ENCODE results near the gene ITIH5.

Gene ITIH5

GRCh38 chr10:7579681-7580080 is 87.1 kb downstream of the ITIH5 start:
- no peak for DNase-seq

GRCh38 chr10:7577579-7577978 is 89.2 kb downstream of the ITIH5 start:
- no peak for DNase-seq

- DNase-seq = no peak
These were observed 89.6 kb downstream of the ITIH5 start for GRCh38 chr10:7577176-7577575.

- no peak for DNase-seq
These were observed 90.4 kb downstream of the ITIH5 start for GRCh38 chr10:7576340-7576739.

GRCh38 chr10:7572391-7572790 is 94.4 kb downstream of the ITIH5 start:
- no peak for DNase-seq

GRCh38 chr10:7571981-7572380 is 94.8 kb downstream of the ITIH5 start:
- DNase-seq = no peak

GRCh38 chr10:7567911-7568620 is 98.7 kb downstream of the ITIH5 start:
- no peak for DNase-seq

- DNase-seq = no peak
These were observed 99.9 kb downstream of the ITIH5 start for GRCh38 chr10:7566891-7567290.

GRCh38 chr10:7565871-7566270 is 100.9 kb downstream of the ITIH5 start:
- DNase-seq = no peak

GRCh38 chr10:7563770-7564169 is 103.0 kb downstream of the ITIH5 start:
- DNase-seq = no peak

GRCh38 chr10:7563368-7563767 is 103.4 kb downstream of the ITIH5 start:
- no peak for DNase-seq

GRCh38 chr10:7561985-7562384 is 104.8 kb downstream of the ITIH5 start:
- no peak for DNase-seq

- no peak for DNase-seq
These were observed 105.4 kb downstream of the ITIH5 start for GRCh38 chr10:7561216-7561893.

- DNase-seq = no peak
These were observed 106.2 kb downstream of the ITIH5 start for GRCh38 chr10:7560519-7560918.

GRCh38 chr10:7559386-7559785 is 107.4 kb downstream of the ITIH5 start:
- no peak for DNase-seq

- DNase-seq = no peak
These were observed 108.7 kb downstream of the ITIH5 start for GRCh38 chr10:7558036-7558435.

GRCh38 chr10:7553531-7553930 is 113.2 kb downstream of the ITIH5 start:
- DNase-seq = no peak

GRCh38 chr10:7551950-7552716 is 114.6 kb downstream of the ITIH5 start:
- DNase-seq = no peak

GRCh38 chr10:7551289-7551688 is 115.5 kb downstream of the ITIH5 start:
- DNase-seq = no peak

GRCh38 chr10:7550013-7550412 is 116.8 kb downstream of the ITIH5 start:
- no peak for DNase-seq

- DNase-seq = no peak
These were observed 118.9 kb downstream of the ITIH5 start for GRCh38 chr10:7547829-7548228.

- no peak for DNase-seq
These were observed 119.6 kb downstream of the ITIH5 start for GRCh38 chr10:7547206-7547605.

- no peak for DNase-seq
These were observed 120.3 kb downstream of the ITIH5 start for GRCh38 chr10:7546385-7546967.

- no peak for DNase-seq
These were observed 121.0 kb downstream of the ITIH5 start for GRCh38 chr10:7545792-7546191.
